OCI-LY1 (cell line): ENCODE measurements around the gene ADCYAP1R1.

Experiments used
- H2AFZ ChIP-seq: fragments of 200-600 bp; sonication (generic), shearing (Covaris generic); 2 replicates; pipeline ENCODE4 v1.6.0; 2014; ENCODE audit warnings: antibody characterized with exemption, mild to moderate bottlenecking, low read length
- H3F3A ChIP-seq: fragments of 200-600 bp; sonication (generic), shearing (Covaris generic); 2 replicates; pipeline ENCODE4 v1.6.0; 2014; ENCODE audit warnings: mild to moderate bottlenecking, antibody characterized with exemption, low read length, moderate library complexity; ENCODE audit not compliant: insufficient read depth
- H3K27ac ChIP-seq: fragments of 200-600 bp; sonication (generic); 2 replicates; pipeline ENCODE4 v1.5.1; 2014; ENCODE audit warnings: low read length, mixed run types, mild to moderate bottlenecking, low read depth; ENCODE audit not compliant: poor library complexity, severe bottlenecking
- H3K27me3 ChIP-seq: fragments of 200-600 bp; sonication (generic); 2 replicates; pipeline ENCODE4 v1.6.0; 2014; ENCODE audit warnings: antibody characterized with exemption, mild to moderate bottlenecking, low read length, moderate library complexity; ENCODE audit not compliant: insufficient read depth
- H3K36me3 ChIP-seq: fragments of 200-600 bp; sonication (generic); 2 replicates; pipeline ENCODE4 v1.6.1; 2014; ENCODE audit warnings: mild to moderate bottlenecking, antibody characterized with exemption, low read length, moderate library complexity, mixed read lengths; ENCODE audit not compliant: insufficient read depth
- H3K4me1 ChIP-seq: fragments of 200-600 bp; sonication (generic); 2 replicates; pipeline ENCODE4 v1.5.1; 2014; ENCODE audit warnings: mild to moderate bottlenecking, low read length, moderate library complexity; ENCODE audit not compliant: insufficient read depth, severe bottlenecking
- H3K4me2 ChIP-seq: fragments of 200-600 bp; sonication (generic), shearing (Covaris generic); 2 replicates; pipeline ENCODE4 v1.6.1; 2014; ENCODE audit warnings: low read length
- H3K4me3 ChIP-seq: fragments of 200-600 bp; sonication (generic); 2 replicates; pipeline ENCODE4 v1.5.1; 2014; ENCODE audit warnings: low read length, low read depth, mild to moderate bottlenecking, mixed read lengths; ENCODE audit not compliant: poor library complexity, severe bottlenecking
- H3K79me2 ChIP-seq: fragments of 200-600 bp; shearing (Covaris generic); 2 replicates; pipeline ENCODE4 v1.6.1; 2016; ENCODE audit warnings: mixed run types, low read length, mixed read lengths; ENCODE audit not compliant: insufficient read depth
- H3K9ac ChIP-seq: fragments of 200-600 bp; sonication (generic), shearing (Covaris generic); 2 replicates; pipeline ENCODE4 v1.6.1; 2014; ENCODE audit warnings: mild to moderate bottlenecking, low read length, mixed read lengths
- H3K9me2 ChIP-seq: fragments of 200-600 bp; sonication (generic), shearing (Covaris generic); 2 replicates; pipeline ENCODE4 v1.6.1; 2014; ENCODE audit warnings: low read depth, mild to moderate bottlenecking, low read length, mixed read lengths
- H3K9me3 ChIP-seq: fragments of 200-600 bp; shearing (Covaris generic); 2 replicates; pipeline ENCODE4 v1.6.1; 2014; ENCODE audit warnings: low read length, mixed read lengths
- H4K20me1 ChIP-seq: fragments of 200-600 bp; sonication (generic), shearing (Covaris generic); 2 replicates; pipeline ENCODE4 v1.6.0; 2016; ENCODE audit warnings: mild to moderate bottlenecking, low read length; ENCODE audit not compliant: insufficient read depth
- CTCF ChIP-seq: fragments of 200-600 bp; sonication (generic), shearing (Covaris generic); IDR thresholded peaks from 2 replicates; pipeline ENCODE4 v1.5.1; 2017; ENCODE audit warnings: mild to moderate bottlenecking, antibody characterized with exemption, low read length, moderate library complexity, mixed read lengths
- EZH2 ChIP-seq: fragments of 200-600 bp; sonication (generic), shearing (Covaris generic); IDR thresholded peaks from 2 replicates; pipeline ENCODE4 v1.8.0; 2017; ENCODE audit warnings: borderline replicate concordance, mixed run types, mild to moderate bottlenecking, antibody characterized with exemption, low read length, moderate library complexity, mixed read lengths

The ADCYAP1R1 gene

GRCh38 chr7:31111109-31111451 lies 59.0 kb downstream of the ADCYAP1R1 start:
- no peak overlapping the region for H3K4me2 ChIP-seq

GRCh38 chr7:31113660-31114059 lies 61.6 kb downstream of the ADCYAP1R1 start:
- no peaks in the 10 kb centered on the region for H3F3A ChIP-seq
- H3K27me3 ChIP-seq = no peaks in the 10 kb centered on the region
- TF ChIP-seq CTCF (no peak), EZH2 (no peak)
- H4K20me1 ChIP-seq = no peaks in the 10 kb centered on the region
- no peak overlapping the region for H3K27ac ChIP-seq
- no peaks in the 10 kb centered on the region for H3K36me3 ChIP-seq
- no peaks in the 10 kb centered on the region for H3K9me2 ChIP-seq
- H3K9ac ChIP-seq = no peak overlapping the region
- no peak overlapping the region for H2AFZ ChIP-seq
- no peak overlapping the region for H3K4me3 ChIP-seq
- H3K4me1 ChIP-seq = no peaks in the 10 kb centered on the region
- H3K4me2 ChIP-seq = no peak overlapping the region
- H3K9me3 ChIP-seq = no peaks in the 10 kb centered on the region
- no peaks in the 10 kb centered on the region for H3K79me2 ChIP-seq

More at GRCh38 chr7:31111109-31111451, 59.0 kb downstream of the ADCYAP1R1 start:
- H3K27ac ChIP-seq = no peak overlapping the region
- no peak overlapping the region for H2AFZ ChIP-seq
- H3K9me2 ChIP-seq = no peaks in the 10 kb centered on the region
- TF ChIP-seq EZH2 (no peak), CTCF (no peak)
- H3K4me3 ChIP-seq = no peak overlapping the region
- no peaks in the 10 kb centered on the region for H3K9me3 ChIP-seq
- no peaks in the 10 kb centered on the region for H3K36me3 ChIP-seq
- H3K4me1 ChIP-seq = no peaks in the 10 kb centered on the region
- H3K27me3 ChIP-seq = no peaks in the 10 kb centered on the region
- no peak overlapping the region for H3K9ac ChIP-seq
- no peaks in the 10 kb centered on the region for H3K79me2 ChIP-seq
- H3F3A ChIP-seq = no peaks in the 10 kb centered on the region
- no peaks in the 10 kb centered on the region for H4K20me1 ChIP-seq

GRCh38 chr7:31114593-31115343 lies 62.7 kb downstream of the ADCYAP1R1 start:
- H3K9me3 ChIP-seq = no peaks in the 10 kb centered on the region
- H3K36me3 ChIP-seq = no peaks in the 10 kb centered on the region
- H3K27ac ChIP-seq = no peak overlapping the region
- H3K27me3 ChIP-seq = no peaks in the 10 kb centered on the region
- H3K9ac ChIP-seq = no peak overlapping the region
- TF ChIP-seq CTCF = no peak
- no peak for TF ChIP-seq EZH2
- no peak overlapping the region for H2AFZ ChIP-seq
- H3K4me1 ChIP-seq = no peaks in the 10 kb centered on the region
- no peaks in the 10 kb centered on the region for H3F3A ChIP-seq
- no peak overlapping the region for H3K4me2 ChIP-seq
- H3K9me2 ChIP-seq = no peaks in the 10 kb centered on the region
- H4K20me1 ChIP-seq = no peaks in the 10 kb centered on the region
- no peak overlapping the region for H3K4me3 ChIP-seq
- no peaks in the 10 kb centered on the region for H3K79me2 ChIP-seq
